ENCODE results near the gene TP73. TPM values are rescaled to one million over a fixed set of nuclear protein-coding genes. Genes with fewer than 3 reads are reported as not detected.
A peak's percentile ranks its signal among the peaks of the same experiment; 100 is the strongest.

Gene TP73
- total RNA-seq, 1 donor from 2014 or later, result not detected

DNA sequence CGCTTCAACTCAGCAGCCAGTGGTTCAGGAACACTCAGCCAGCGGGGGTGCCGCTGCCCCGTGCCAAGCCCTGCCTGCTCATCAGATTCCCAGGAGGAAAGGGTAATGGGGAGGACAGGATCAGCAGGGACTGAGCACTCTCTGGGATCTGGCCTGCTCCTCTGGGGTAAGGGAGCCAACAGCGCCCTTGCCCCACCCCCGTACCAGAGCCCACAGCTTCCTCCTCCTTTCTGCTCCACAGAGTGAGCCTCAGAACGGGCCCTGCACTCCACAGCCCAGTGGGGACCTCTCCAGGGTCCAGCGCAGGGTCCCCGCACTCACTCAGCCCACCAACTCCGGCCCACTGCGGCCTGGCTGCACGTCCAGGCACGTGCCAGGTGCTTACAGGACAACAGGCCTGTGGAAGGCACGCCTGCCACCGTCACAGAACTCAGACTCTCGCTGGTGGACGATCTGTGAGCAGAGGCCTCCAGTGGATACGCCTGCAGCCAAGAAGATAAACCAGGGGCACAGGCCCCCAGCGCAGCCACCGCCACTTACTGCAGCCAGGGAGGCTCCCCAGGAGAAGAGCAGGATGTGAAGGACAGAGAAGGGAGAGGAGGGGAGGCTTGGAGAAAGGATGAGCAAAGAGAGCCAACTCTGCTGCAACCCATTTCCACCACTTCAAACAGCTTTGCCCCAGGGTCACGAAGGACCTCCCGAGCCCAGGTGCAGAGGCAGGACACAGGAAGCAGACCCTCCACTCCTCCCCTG, 43.1 kb upstream of the TP73 start:
- Histone ChIP-seq H3K9ac (ENCODE audit: low read depth in 1 of 3, low read length in 3 of 3) (no peak overlapping the region), H3K4me3 (ENCODE audit: low read length in 3 of 3) (no peak overlapping the region), H3K27me3 (ENCODE audit: control insufficient read depth in 3 of 3, insufficient read depth in 3 of 3, low read length in 3 of 3) (peaks cover 26 to 51% (median 41%) of the 10 kb centered on the region in 3 donors), H3K4me1 (ENCODE audit: control insufficient read depth in 3 of 3, insufficient read depth in 3 of 3, low read length in 3 of 3) (peaks cover 6 to 14% (median 8%) of the 10 kb centered on the region in 3 donors), H3K27ac (ENCODE audit: low read depth, low read length) (no peak overlapping the region), H3K9me3 (ENCODE audit: control insufficient read depth in 3 of 3, low read length in 3 of 3) (no peaks in the 10 kb centered on the region), H3K36me3 (ENCODE audit: control insufficient read depth in 3 of 3, insufficient read depth in 3 of 3, low read length in 3 of 3) (no peaks in the 10 kb centered on the region)

GRCh38 chr1:3609769-3610526, 42.4 kb upstream of the TP73 start:
- Histone ChIP-seq H3K4me1 (ENCODE audit: control insufficient read depth in 3 of 3, insufficient read depth in 3 of 3, low read length in 3 of 3) (peaks cover 6 to 14% (median 8%) of the 10 kb centered on the region in 3 donors), H3K27me3 (ENCODE audit: control insufficient read depth in 3 of 3, insufficient read depth in 3 of 3, low read length in 3 of 3) (peaks cover 27 to 51% (median 45%) of the 10 kb centered on the region in 3 donors), H3K27ac (ENCODE audit: low read depth, low read length) (no peak overlapping the region), H3K9me3 (ENCODE audit: control insufficient read depth in 3 of 3, low read length in 3 of 3) (no peaks in the 10 kb centered on the region), H3K4me3 (ENCODE audit: low read length in 3 of 3) (no peak overlapping the region), H3K36me3 (ENCODE audit: control insufficient read depth in 3 of 3, insufficient read depth in 3 of 3, low read length in 3 of 3) (no peaks in the 10 kb centered on the region), H3K9ac (ENCODE audit: low read depth in 1 of 3, low read length in 3 of 3) (no peak overlapping the region)

DNA sequence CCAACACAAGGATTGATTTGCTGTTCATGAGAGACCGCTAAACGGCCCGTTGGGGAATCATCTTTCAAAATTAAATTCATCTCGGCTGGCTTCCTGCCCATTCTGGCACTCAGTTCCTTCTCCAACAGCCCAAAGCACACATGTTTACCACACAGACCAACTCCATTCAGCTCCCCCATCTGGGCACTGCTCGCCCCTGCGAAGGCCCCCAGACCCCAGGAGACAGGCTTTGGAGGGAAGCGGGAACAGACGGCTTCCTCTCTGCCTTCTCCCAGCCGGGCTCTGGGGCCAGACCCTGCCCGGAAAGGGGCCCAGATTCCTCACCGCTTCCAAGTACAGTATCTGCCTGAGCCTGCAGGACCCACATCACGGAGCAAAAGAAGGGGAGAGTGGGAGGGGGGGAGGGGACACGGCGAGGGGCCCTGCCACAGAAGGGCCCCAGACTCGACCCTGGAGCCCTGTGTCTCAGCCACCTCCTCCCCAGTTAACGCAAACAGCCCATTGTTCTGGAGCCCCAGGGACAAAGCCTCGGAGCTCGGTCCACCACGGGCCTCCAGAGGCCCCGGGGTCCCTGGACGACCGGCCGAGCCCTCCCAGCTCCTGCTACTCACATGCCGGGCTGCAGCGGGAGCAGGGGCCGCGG, 41.7 kb upstream of the TP73 start:
- H3K4me1 ChIP-seq (ENCODE audit: control insufficient read depth in 3 of 3, insufficient read depth in 3 of 3, low read length in 3 of 3), result peaks cover 6 to 14% (median 8%) of the 10 kb centered on the region in 3 donors
- H3K9ac ChIP-seq (ENCODE audit: low read depth in 1 of 3, low read length in 3 of 3), result no peak overlapping the region
- H3K27me3 ChIP-seq (ENCODE audit: control insufficient read depth in 3 of 3, insufficient read depth in 3 of 3, low read length in 3 of 3), result peaks cover 26 to 51% (median 49%) of the 10 kb centered on the region in 3 donors
- peak overlapping the region in 2 of 3 donors; percentile 6 to 36 for H3K4me3 ChIP-seq (ENCODE audit: low read length in 3 of 3)
- H3K27ac ChIP-seq (ENCODE audit: low read depth, low read length), result no peak overlapping the region
- no peaks in the 10 kb centered on the region for H3K36me3 ChIP-seq (ENCODE audit: control insufficient read depth in 3 of 3, insufficient read depth in 3 of 3, low read length in 3 of 3)
- no peaks in the 10 kb centered on the region for H3K9me3 ChIP-seq (ENCODE audit: control insufficient read depth in 3 of 3, low read length in 3 of 3)

GRCh38 chr1:3611170-3612019, 40.9 kb upstream of the TP73 start, which contains the start of gene MEGF6:
Gene MEGF6, minus strand, starts transcription at chr1:3611508. Its CDS starts 240 bp downstream, at chr1:3611268.
- no peaks in the 10 kb centered on the region for H3K9me3 ChIP-seq (ENCODE audit: control insufficient read depth in 3 of 3, low read length in 3 of 3)
- no peaks in the 10 kb centered on the region for H3K36me3 ChIP-seq (ENCODE audit: control insufficient read depth in 3 of 3, insufficient read depth in 3 of 3, low read length in 3 of 3)
- H3K4me3 ChIP-seq (ENCODE audit: low read length in 3 of 3), result peak within 1 kb of the TSS in 2 of 3 donors; percentile 29 to 36
- peaks cover 6 to 14% (median 8%) of the 10 kb centered on the region in 3 donors for H3K4me1 ChIP-seq (ENCODE audit: control insufficient read depth in 3 of 3, insufficient read depth in 3 of 3, low read length in 3 of 3)
- H3K27ac ChIP-seq (ENCODE audit: low read depth, low read length), result no peak within 1 kb of the TSS
- H3K9ac ChIP-seq (ENCODE audit: low read depth in 1 of 3, low read length in 3 of 3), result no peak within 1 kb of the TSS
- H3K27me3 ChIP-seq (ENCODE audit: control insufficient read depth in 3 of 3, insufficient read depth in 3 of 3, low read length in 3 of 3), result peaks cover 26 to 49% (median 46%) of the 10 kb centered on the region in 3 donors

- no peaks in the 10 kb centered on the region for H3K9me3 ChIP-seq (ENCODE audit: control insufficient read depth in 3 of 3, low read length in 3 of 3)
- peaks cover 6 to 14% (median 8%) of the 10 kb centered on the region in 3 donors for H3K4me1 ChIP-seq (ENCODE audit: control insufficient read depth in 3 of 3, insufficient read depth in 3 of 3, low read length in 3 of 3)
- H3K9ac ChIP-seq (ENCODE audit: low read depth in 1 of 3, low read length in 3 of 3), result no peak overlapping the region
- H3K4me3 ChIP-seq (ENCODE audit: low read length in 3 of 3), result no peak overlapping the region
- H3K27me3 ChIP-seq (ENCODE audit: control insufficient read depth in 3 of 3, insufficient read depth in 3 of 3, low read length in 3 of 3), result peaks cover 26 to 49% (median 46%) of the 10 kb centered on the region in 3 donors
- no peaks in the 10 kb centered on the region for H3K36me3 ChIP-seq (ENCODE audit: control insufficient read depth in 3 of 3, insufficient read depth in 3 of 3, low read length in 3 of 3)
- H3K27ac ChIP-seq (ENCODE audit: low read depth, low read length), result no peak overlapping the region
Observed at GRCh38 chr1:3612123-3612522, 40.2 kb upstream of the TP73 start.

- H3K27ac ChIP-seq (ENCODE audit: low read depth, low read length), result no peak overlapping the region
- no peaks in the 10 kb centered on the region for H3K9me3 ChIP-seq (ENCODE audit: control insufficient read depth in 3 of 3, low read length in 3 of 3)
- no peaks in the 10 kb centered on the region for H3K36me3 ChIP-seq (ENCODE audit: control insufficient read depth in 3 of 3, insufficient read depth in 3 of 3, low read length in 3 of 3)
- H3K4me3 ChIP-seq (ENCODE audit: low read length in 3 of 3), result no peak overlapping the region
- H3K4me1 ChIP-seq (ENCODE audit: control insufficient read depth in 3 of 3, insufficient read depth in 3 of 3, low read length in 3 of 3), result peaks cover 9 to 16% (median 14%) of the 10 kb centered on the region in 3 donors
- H3K27me3 ChIP-seq (ENCODE audit: control insufficient read depth in 3 of 3, insufficient read depth in 3 of 3, low read length in 3 of 3), result peaks cover 6 to 32% (median 26%) of the 10 kb centered on the region in 3 donors
- H3K9ac ChIP-seq (ENCODE audit: low read depth in 1 of 3, low read length in 3 of 3), result no peak overlapping the region
Observed at GRCh38 chr1:3614755-3615742, 37.3 kb upstream of the TP73 start.

GRCh38 chr1:3616861-3617260, 35.5 kb upstream of the TP73 start:
- H3K9me3 ChIP-seq (ENCODE audit: control insufficient read depth in 3 of 3, low read length in 3 of 3), result no peaks in the 10 kb centered on the region
- no peak overlapping the region for H3K9ac ChIP-seq (ENCODE audit: low read depth in 1 of 3, low read length in 3 of 3)
- H3K27me3 ChIP-seq (ENCODE audit: control insufficient read depth in 3 of 3, insufficient read depth in 3 of 3, low read length in 3 of 3), result peaks cover 3 to 20% (median 12%) of the 10 kb centered on the region in 3 donors
- peaks cover 5 to 12% (median 9%) of the 10 kb centered on the region in 3 donors for H3K4me1 ChIP-seq (ENCODE audit: control insufficient read depth in 3 of 3, insufficient read depth in 3 of 3, low read length in 3 of 3)
- no peaks in the 10 kb centered on the region for H3K36me3 ChIP-seq (ENCODE audit: control insufficient read depth in 3 of 3, insufficient read depth in 3 of 3, low read length in 3 of 3)
- H3K27ac ChIP-seq (ENCODE audit: low read depth, low read length), result no peak overlapping the region
- H3K4me3 ChIP-seq (ENCODE audit: low read length in 3 of 3), result no peak overlapping the region

DNA sequence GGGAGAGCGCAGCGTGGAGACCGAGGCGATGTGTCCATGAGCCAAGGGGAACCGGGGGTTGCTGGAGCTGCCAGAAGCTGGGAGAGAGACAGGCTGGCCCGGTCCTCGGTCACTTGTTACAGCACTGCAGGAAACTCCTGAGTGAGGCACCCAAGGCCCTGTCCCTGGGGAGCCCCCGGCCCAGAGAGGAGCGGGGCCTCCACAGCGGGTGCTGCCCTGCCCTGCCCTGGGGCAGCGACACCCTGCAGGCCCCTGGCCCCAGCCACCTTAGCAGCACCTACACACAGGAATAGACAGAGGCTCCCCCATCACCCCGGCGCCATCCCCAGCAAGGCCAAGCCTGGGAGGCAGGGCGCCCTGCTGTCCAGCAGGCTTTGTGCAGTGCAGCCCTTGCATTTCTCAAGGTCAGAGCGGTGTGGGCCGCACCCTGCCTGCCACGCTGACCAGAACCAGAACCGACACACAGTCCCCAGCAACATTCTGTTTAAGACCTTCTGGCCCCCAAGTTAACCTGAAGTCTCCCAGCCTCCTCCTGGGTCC, 34.4 kb upstream of the TP73 start:
- Histone ChIP-seq H3K4me1 (ENCODE audit: control insufficient read depth in 3 of 3, insufficient read depth in 3 of 3, low read length in 3 of 3) (peaks cover 9 to 16% (median 11%) of the 10 kb centered on the region in 3 donors), H3K36me3 (ENCODE audit: control insufficient read depth in 3 of 3, insufficient read depth in 3 of 3, low read length in 3 of 3) (peaks cover 0 to 3% (median 0%) of the 10 kb centered on the region in 3 donors), H3K4me3 (ENCODE audit: low read length in 3 of 3) (no peak overlapping the region), H3K27ac (ENCODE audit: low read depth, low read length) (no peak overlapping the region), H3K27me3 (ENCODE audit: control insufficient read depth in 3 of 3, insufficient read depth in 3 of 3, low read length in 3 of 3) (peaks cover 3 to 12% (median 4%) of the 10 kb centered on the region in 3 donors), H3K9ac (ENCODE audit: low read depth in 1 of 3, low read length in 3 of 3) (no peak overlapping the region), H3K9me3 (ENCODE audit: control insufficient read depth in 3 of 3, low read length in 3 of 3) (no peaks in the 10 kb centered on the region)
